Right atrium auricular region (tissue), 2 donors: ENCODE measurements around the gene ATXN7L3. TPM values are rescaled to one million over a fixed set of nuclear protein-coding genes. Genes with fewer than 3 reads are reported as not detected.
A peak's percentile ranks its signal among the peaks of the same experiment; 100 is the strongest.

ENCODE experiments used
- DNase-seq: peaks from one replicate; pipeline ENCODE4 v3.0.0-alpha.2; 2019; ENCODE audit warnings: low spot score
- H3K27ac ChIP-seq, 2 donors: fragments of 200-600 bp; sonication (generic); 1 replicate in 1 of 2; 2 replicates in 1 of 2; pipeline ENCODE4 v1.5.1; 2016 to 2019
- H3K27me3 ChIP-seq, 2 donors: fragments of 200-600 bp; sonication (generic); one replicate each; pipeline versions ENCODE4 v1.5.1 to v1.6.0; 2017 to 2019
- H3K36me3 ChIP-seq: fragments of 200-600 bp; sonication (generic); one replicate; pipeline ENCODE4 v1.5.1; 2016
- H3K4me1 ChIP-seq, 2 donors: fragments of 200-600 bp; sonication (generic); one replicate each; pipeline versions ENCODE4 v1.5.1 to v1.6.0; 2017 to 2019
- H3K4me3 ChIP-seq, 2 donors: fragments of 200-600 bp; sonication (generic); 1 replicate in 1 of 2; 2 replicates in 1 of 2; pipeline ENCODE4 v1.5.1; 2017 to 2019; ENCODE audit warnings: mild to moderate bottlenecking in 1 of 2, moderate library complexity in 1 of 2
- H3K9me3 ChIP-seq, 2 donors: fragments of 200-600 bp; sonication (generic); one replicate each; pipeline ENCODE4 v1.5.1; 2019
- total RNA-seq, 2 donors: library from RNA; depleted of rRNA; stranded (reverse); fragments of >200 nt; gene quantifications; one replicate each; pipeline ENCODE4 v1.1.0, GENCODE V29; 2016
- TF ChIP-seq, protein P1 (sequence below), 2 donors: fragments of 200-600 bp; sonication (generic); IDR thresholded peaks; one replicate each; pipeline ENCODE4 v1.5.1; 2019; ENCODE audit warnings: antibody characterized with exemption in 2 of 2

Gene ATXN7L3
- total RNA-seq, 2 donors from 2014 or later = 24.5 to 38.9 TPM

DNA sequence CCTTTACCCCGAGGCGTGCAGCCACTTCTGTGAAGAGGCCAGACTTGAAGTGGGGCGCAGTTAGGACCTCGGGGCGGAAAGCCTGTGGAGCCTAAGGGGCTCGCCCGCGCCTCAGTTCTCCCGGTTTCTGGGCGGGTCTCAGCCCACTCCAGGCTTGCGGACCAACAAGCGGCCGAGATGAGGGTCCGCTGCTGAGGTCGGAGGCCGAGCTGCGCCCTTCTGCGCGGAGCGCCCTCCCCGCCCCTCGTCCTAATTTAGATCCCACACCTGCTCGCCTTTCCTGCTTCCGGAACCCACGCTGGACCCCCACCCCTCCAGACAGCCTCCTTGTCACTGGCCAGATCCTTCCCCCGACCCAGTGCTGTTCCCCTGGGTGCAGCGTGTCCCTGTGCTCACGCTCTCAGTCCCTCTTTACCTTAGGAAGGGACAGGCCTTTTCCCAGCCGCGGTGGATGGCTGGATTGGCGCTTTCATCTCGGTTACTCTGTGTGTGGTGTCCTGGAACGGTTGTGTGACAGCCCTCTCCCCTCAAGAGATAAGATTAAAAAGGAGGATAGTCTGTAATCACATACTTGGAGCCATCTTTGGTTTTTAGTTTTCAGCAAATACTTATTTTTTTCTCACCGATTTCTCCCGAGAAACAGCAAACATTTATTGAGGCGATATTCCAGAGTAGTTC, 933 bp upstream of the ATXN7L3 start:
- H3K4me3 ChIP-seq = peak overlapping the region; percentile 81 to 94
- TF ChIP-seq, protein P1, sequence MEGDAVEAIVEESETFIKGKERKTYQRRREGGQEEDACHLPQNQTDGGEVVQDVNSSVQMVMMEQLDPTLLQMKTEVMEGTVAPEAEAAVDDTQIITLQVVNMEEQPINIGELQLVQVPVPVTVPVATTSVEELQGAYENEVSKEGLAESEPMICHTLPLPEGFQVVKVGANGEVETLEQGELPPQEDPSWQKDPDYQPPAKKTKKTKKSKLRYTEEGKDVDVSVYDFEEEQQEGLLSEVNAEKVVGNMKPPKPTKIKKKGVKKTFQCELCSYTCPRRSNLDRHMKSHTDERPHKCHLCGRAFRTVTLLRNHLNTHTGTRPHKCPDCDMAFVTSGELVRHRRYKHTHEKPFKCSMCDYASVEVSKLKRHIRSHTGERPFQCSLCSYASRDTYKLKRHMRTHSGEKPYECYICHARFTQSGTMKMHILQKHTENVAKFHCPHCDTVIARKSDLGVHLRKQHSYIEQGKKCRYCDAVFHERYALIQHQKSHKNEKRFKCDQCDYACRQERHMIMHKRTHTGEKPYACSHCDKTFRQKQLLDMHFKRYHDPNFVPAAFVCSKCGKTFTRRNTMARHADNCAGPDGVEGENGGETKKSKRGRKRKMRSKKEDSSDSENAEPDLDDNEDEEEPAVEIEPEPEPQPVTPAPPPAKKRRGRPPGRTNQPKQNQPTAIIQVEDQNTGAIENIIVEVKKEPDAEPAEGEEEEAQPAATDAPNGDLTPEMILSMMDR (IDR thresholded peaks at IDR 0.05) = no peak
- H3K4me1 ChIP-seq = peaks cover 0 to 47% of the 10 kb centered on the region in 2 donors
- H3K9me3 ChIP-seq = no peaks in the 10 kb centered on the region
- peaks cover 16% of the 10 kb centered on the region for H3K36me3 ChIP-seq
- H3K27me3 ChIP-seq = no peaks in the 10 kb centered on the region
- H3K27ac ChIP-seq = peak overlapping the region; percentile 94 to 99
- DNase-seq = no peak

DNA sequence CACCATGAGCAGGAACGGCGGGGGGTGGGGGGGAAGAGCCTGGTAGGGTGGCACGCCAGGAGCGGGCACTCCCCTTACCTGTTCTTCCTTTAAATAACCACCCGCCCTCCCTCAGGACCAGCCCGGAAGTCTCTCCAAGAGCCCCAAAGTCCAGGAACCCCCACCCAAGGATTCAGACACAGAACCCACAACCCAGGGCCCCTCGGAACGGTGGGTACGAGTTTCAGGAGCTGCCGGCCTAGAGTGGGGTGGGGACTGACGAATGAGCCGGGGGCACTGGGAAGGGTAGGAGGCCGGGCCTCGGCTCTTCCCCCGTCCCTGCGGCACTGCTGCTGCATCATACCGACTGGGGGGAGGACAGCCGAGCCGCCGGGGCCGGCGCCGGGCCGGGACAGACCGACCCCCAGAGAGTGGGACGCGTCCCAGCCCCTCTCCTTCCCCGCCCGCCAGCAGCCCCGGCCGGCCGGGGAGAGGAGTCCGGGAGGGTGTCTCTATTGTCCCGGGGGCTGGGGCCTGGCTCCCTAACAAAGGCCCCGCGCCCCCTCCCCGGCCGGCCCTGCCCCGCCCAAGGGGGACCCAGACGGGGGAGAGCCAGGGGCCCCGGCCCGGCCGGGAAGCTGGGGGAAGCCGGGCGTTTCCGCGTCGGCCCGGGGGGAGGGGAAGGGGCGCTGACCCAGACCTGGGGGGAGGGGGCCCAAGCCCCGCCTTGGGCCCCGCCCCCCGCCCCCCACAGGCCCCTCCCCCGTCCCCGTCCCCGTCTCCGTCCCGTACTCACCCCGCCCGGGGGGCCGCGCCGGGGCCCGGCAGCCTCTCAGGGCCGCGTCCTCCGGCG, 747 bp downstream of the ATXN7L3 start:
- TF ChIP-seq, protein P1 (IDR thresholded peaks at IDR 0.05) = no peak
- Histone ChIP-seq H3K4me3 (peak overlapping the region; percentile 81 to 94), H3K27ac (peak overlapping the region; percentile 94 to 99), H3K27me3 (no peaks in the 10 kb centered on the region), H3K36me3 (peaks cover 33% of the 10 kb centered on the region), H3K9me3 (no peaks in the 10 kb centered on the region), H3K4me1 (peaks cover 0 to 40% of the 10 kb centered on the region in 2 donors)
- DNase-seq = no peak

DNA sequence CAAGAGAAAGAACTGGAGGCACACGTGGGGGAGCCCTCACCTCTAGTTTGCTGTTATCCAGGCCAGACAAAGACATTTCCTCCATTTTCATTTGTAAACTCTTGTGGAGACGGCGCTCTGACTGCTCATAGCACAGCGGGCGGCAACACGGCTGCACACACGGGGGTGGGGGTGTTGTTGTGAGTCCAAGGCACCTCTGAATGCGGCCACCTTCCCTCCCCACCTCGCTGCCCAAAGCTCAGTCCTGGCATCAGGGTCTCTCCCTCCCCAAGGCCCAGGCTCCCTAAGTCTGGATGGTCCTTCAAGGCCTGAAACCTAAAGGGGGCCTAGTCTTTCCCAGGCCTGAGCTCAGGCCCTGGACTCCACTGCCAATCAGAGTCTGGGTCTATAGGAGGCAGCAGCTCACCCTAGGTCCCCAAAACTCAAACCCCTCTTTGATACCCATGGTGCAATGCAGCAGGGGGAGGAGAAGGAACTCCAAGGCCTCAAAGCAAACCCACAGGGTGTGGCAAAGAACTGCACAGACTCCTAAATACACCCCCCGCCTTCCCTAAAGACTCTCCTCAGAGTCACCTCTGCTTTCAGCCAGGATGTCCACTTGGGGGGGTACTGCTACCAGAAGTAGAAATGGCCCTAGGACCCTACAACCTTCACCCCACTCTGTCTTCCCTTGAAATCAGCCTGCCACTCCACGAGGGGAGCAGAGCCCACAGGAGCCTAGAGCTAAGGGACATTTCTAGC, 1.5 kb downstream of the ATXN7L3 start:
- H3K4me1 ChIP-seq = peaks cover 0 to 32% of the 10 kb centered on the region in 2 donors
- peak overlapping the region; percentile 81 to 94 for H3K4me3 ChIP-seq
- no peaks in the 10 kb centered on the region for H3K9me3 ChIP-seq
- peaks cover 40% of the 10 kb centered on the region for H3K36me3 ChIP-seq
- peak; percentile 68 for DNase-seq
- no peaks in the 10 kb centered on the region for H3K27me3 ChIP-seq
- H3K27ac ChIP-seq = peak overlapping the region; percentile 94 to 99
- TF ChIP-seq, protein P1 (IDR thresholded peaks at IDR 0.05) = no peak

DNA sequence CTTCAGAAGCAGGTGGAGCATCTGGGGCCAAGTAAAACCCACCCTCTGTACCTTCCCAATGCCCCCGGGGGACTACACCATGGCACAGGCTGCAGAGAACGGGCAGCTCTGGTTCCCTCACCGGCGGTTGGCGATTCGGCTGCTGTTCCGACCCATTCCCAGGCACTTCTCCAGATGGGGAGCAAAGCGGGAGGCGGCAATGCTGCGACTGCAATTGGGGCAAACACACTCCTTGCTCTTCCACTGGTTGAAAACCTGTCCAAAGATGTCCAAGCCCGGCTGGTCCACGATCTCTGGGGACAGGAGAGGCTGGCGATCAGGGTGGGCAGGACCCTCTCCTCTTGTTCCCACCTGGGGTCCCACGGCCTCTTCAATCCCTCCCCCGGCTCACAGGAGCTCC, 2.6 kb downstream of the ATXN7L3 start:
- no peak overlapping the region for H3K4me3 ChIP-seq
- no peaks in the 10 kb centered on the region for H3K27me3 ChIP-seq
- H3K4me1 ChIP-seq = peaks cover 0 to 30% of the 10 kb centered on the region in 2 donors
- peaks cover 41% of the 10 kb centered on the region for H3K36me3 ChIP-seq
- no peak for DNase-seq
- H3K9me3 ChIP-seq = no peaks in the 10 kb centered on the region
- no peak overlapping the region for H3K27ac ChIP-seq
- TF ChIP-seq, protein P1 (IDR thresholded peaks at IDR 0.05) = no peak

DNA sequence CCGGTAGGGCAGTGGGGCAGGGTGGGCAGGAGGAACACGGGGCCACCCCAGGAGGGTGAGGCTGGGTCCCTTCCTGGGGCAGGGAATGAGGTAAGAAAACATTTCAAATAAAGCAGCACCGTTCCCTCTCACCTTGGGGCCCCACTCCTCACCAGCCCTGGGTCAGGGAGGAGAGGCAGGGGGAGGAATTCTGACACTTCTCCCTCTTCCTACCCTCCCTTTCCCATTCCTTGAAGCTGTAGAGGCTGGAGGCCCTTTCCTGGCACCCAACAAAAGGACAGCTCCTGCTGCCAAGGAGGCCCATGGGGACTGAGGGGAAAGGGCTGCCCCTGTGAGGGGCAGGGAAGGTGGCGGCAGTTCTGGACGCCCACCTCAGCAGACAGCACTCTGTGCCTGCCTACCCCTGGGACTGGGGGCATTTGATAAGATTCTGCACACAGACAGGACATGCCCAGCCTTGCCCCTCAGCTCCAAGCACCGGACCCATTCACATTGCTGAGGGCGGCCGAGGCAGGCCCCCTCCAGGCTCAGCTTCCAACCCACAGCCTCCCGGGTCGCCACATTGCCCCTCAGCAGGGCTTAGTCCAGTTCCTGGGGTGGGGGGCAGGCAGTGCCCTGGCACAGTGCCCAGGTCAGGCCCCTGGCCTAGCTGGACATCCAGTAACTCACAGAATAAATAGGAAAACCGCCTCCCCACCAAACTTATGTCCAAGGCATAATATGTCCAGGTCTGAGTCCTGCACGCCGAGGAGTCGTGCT, 6.2 kb downstream of the ATXN7L3 start:
- Histone ChIP-seq H3K9me3 (no peaks in the 10 kb centered on the region), H3K27me3 (no peaks in the 10 kb centered on the region), H3K4me1 (peaks cover 0 to 17% of the 10 kb centered on the region in 2 donors), H3K27ac (no peak overlapping the region), H3K36me3 (peaks cover 61% of the 10 kb centered on the region), H3K4me3 (no peak overlapping the region)
- no peak for DNase-seq
- TF ChIP-seq, protein P1 (IDR thresholded peaks at IDR 0.05) = no peak
